PC-9 (cell line): ENCODE measurements around the gene ITPR3. TPM values are rescaled to one million over a fixed set of nuclear protein-coding genes. Genes with fewer than 3 reads are reported as not detected.
A peak's percentile ranks its signal among the peaks of the same experiment; 100 is the strongest.

ENCODE experiments used
- BruUV-seq: library from RNA; stranded (reverse); fragments of 400-500 nt; replicated peaks from 2 replicates; lab custom pipeline; 2021; lab: Mats Ljungman, UMichigan
- CTCF ChIA-PET: fragments of 300-600 bp; sonication (Branson Sonifier 250); formaldehyde crosslinking; loops from one replicate; lab custom pipeline; 2022; ENCODE audit warnings: antibody characterized with exemption; lab: Charles Lee
- POLR2A ChIA-PET: fragments of 300-600 bp; sonication (Branson Sonifier 250); formaldehyde crosslinking; loops from one replicate; lab custom pipeline; 2022; ENCODE audit warnings: antibody characterized with exemption; ENCODE audit not compliant: unreplicated experiment; lab: Charles Lee
- DNase-seq, 2 experiments: peaks; one replicate each; pipeline versions ENCODE4 v3.0.0 to v3.0.0-alpha.2; 2015 to 2022; ENCODE audit warnings: mixed read lengths in 1 of 2
- H2AFZ ChIP-seq: fragments of 200-600 bp; sonication (generic); 2 replicates; pipeline ENCODE4 v1.8.1; 2017; ENCODE audit warnings: antibody characterized with exemption
- H3F3A ChIP-seq: fragments of 200-600 bp; sonication (generic); 2 replicates; pipeline ENCODE4 v1.8.1; 2017; ENCODE audit warnings: antibody characterized with exemption, mild to moderate bottlenecking, low read depth; ENCODE audit not compliant: insufficient read depth
- H3K27ac ChIP-seq: fragments of 200-600 bp; sonication (generic); 2 replicates; pipeline ENCODE4 v1.6.1; 2016; ENCODE audit warnings: mixed run types
- H3K27me3 ChIP-seq: fragments of 200-600 bp; sonication (generic); 2 replicates; pipeline ENCODE4 v1.6.1; 2016; ENCODE audit warnings: low read depth, mixed run types; ENCODE audit not compliant: insufficient read depth
- H3K36me3 ChIP-seq: fragments of 200-600 bp; sonication (generic); 2 replicates; pipeline ENCODE4 v1.6.1; 2016; ENCODE audit warnings: low read depth, mixed run types
- H3K4me1 ChIP-seq: fragments of 200-600 bp; sonication (generic); replicated peaks from 2 replicates; pipeline ENCODE4 v1.6.1; 2016; ENCODE audit warnings: mixed run types; ENCODE audit not compliant: insufficient read depth
- H3K4me2 ChIP-seq: fragments of 200-600 bp; sonication (generic); 2 replicates; pipeline ENCODE4 v1.6.1; 2017; ENCODE audit warnings: mixed run types
- H3K4me3 ChIP-seq: fragments of 200-600 bp; sonication (generic); 2 replicates; pipeline ENCODE4 v1.6.1; 2016; ENCODE audit warnings: mixed run types
- H3K79me2 ChIP-seq: fragments of 200-600 bp; sonication (generic); 2 replicates; pipeline ENCODE4 v1.6.1; 2017; ENCODE audit warnings: low read depth, mixed run types
- H3K9me2 ChIP-seq: fragments of 200-600 bp; sonication (generic); 2 replicates; pipeline ENCODE4 v1.8.1; 2017; ENCODE audit warnings: mild to moderate bottlenecking; ENCODE audit not compliant: insufficient read depth
- H3K9me3 ChIP-seq: fragments of 200-600 bp; sonication (generic); 2 replicates; pipeline ENCODE4 v1.8.1; 2016; ENCODE audit warnings: low read depth; ENCODE audit not compliant: insufficient read depth
- H4K20me1 ChIP-seq: fragments of 200-600 bp; sonication (generic); 2 replicates; pipeline ENCODE4 v1.8.1; 2017; ENCODE audit not compliant: insufficient read depth
- CTCF ChIP-seq: fragments of 200-600 bp; sonication (generic); conservative IDR thresholded peaks from 2 replicates; pipeline ENCODE4 v1.6.1; 2017; ENCODE audit warnings: mixed run types, antibody characterized with exemption, mild to moderate bottlenecking, moderate library complexity
- EZH2 ChIP-seq: fragments of 200-600 bp; sonication (generic); IDR thresholded peaks from 2 replicates; pipeline ENCODE4 v1.8.0; 2017; ENCODE audit warnings: antibody characterized with exemption, low read depth
- intact Hi-C: fragments of 100-400 bp; cut with micrococcal nuclease; formaldehyde crosslinking; loops from one replicate; pipeline ENCODE4 v1.10.0; 2022; ENCODE audit not compliant: unreplicated experiment
- total RNA-seq: library from RNA; stranded (reverse); gene quantifications from 2 replicates; pipeline ENCODE4 v1.2.3, GENCODE V29; 2021

The ITPR3 gene
- total RNA-seq, 1 experiment from 2014 or later, result 86.9 TPM

- H3K27ac ChIP-seq, result no peak overlapping the region
- no peaks in the 10 kb centered on the region for H3K27me3 ChIP-seq
- no peaks in the 10 kb centered on the region for H3K9me2 ChIP-seq
- ChIA-PET CTCF (no interaction called here), POLR2A (no interaction called here)
- TF ChIP-seq CTCF (no peak), EZH2 (no peak)
- no peak for DNase-seq
- BruUV-seq, result no TSS peak
- no peak overlapping the region for H3K4me2 ChIP-seq
- H3K4me1 ChIP-seq, result peaks cover 70% of the 10 kb centered on the region
- H3K36me3 ChIP-seq, result no peaks in the 10 kb centered on the region
- intact Hi-C loops, result no loop called here
- H3K79me2 ChIP-seq, result no peaks in the 10 kb centered on the region
- H3K9me3 ChIP-seq, result no peaks in the 10 kb centered on the region
- H4K20me1 ChIP-seq, result no peaks in the 10 kb centered on the region
- H3F3A ChIP-seq, result peaks cover 32% of the 10 kb centered on the region
- H2AFZ ChIP-seq, result no peak overlapping the region
- H3K4me3 ChIP-seq, result no peak overlapping the region
These were observed 97.6 kb downstream of the ITPR3 start for GRCh38 chr6:33718713-33719112.

DNA sequence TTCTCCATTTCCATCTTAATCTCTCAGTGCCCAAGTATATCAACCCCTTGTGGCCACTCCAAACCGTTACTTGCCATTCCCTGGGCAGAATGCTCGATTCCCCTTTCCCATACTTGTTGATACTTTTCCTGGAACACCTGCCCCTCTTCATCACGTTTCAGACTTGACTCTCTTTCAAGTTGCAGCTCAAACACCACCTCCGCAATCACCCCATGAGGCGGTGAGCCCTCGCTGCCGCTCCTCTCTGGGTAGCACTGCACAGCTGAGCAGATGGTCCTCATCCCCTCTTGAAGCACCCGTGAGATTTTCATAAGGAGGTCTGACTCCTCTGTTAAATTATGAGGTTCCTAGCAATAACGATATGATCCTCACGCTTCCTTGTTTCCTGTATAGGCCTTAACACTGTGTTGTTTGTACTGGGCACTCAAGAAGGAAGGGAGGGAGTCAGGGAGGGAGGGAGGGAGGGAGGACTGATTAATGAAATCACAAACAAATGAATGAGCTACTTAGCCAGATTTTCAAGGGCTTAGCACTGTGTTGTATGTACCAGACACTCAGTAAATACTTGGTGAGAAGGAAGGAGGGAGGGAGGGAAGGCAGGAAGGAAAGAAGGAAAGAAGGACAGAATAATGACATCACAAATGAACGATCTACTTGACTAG is 98.3 kb downstream of the ITPR3 start:
- no peak overlapping the region for H2AFZ ChIP-seq
- peaks cover 32% of the 10 kb centered on the region for H3F3A ChIP-seq
- H3K9me2 ChIP-seq, result no peaks in the 10 kb centered on the region
- H3K9me3 ChIP-seq, result no peaks in the 10 kb centered on the region
- no peak overlapping the region for H3K4me2 ChIP-seq
- no peak overlapping the region for H3K27ac ChIP-seq
- ChIA-PET POLR2A (no interaction called here), CTCF (interaction anchor here (0.6 kb wide), 1 partner anchor 443 kb away, joined by 3 read pairs; no protein-coding TSS in a partner anchor)
- no peaks in the 10 kb centered on the region for H4K20me1 ChIP-seq
- H3K36me3 ChIP-seq, result no peaks in the 10 kb centered on the region
- H3K27me3 ChIP-seq, result no peaks in the 10 kb centered on the region
- no peak for DNase-seq
- H3K4me3 ChIP-seq, result no peak overlapping the region
- intact Hi-C loops, result no loop called here
- peaks cover 70% of the 10 kb centered on the region for H3K4me1 ChIP-seq
- TF ChIP-seq EZH2 (no peak), CTCF (no peak)
- no peaks in the 10 kb centered on the region for H3K79me2 ChIP-seq
- BruUV-seq, result no TSS peak

DNA sequence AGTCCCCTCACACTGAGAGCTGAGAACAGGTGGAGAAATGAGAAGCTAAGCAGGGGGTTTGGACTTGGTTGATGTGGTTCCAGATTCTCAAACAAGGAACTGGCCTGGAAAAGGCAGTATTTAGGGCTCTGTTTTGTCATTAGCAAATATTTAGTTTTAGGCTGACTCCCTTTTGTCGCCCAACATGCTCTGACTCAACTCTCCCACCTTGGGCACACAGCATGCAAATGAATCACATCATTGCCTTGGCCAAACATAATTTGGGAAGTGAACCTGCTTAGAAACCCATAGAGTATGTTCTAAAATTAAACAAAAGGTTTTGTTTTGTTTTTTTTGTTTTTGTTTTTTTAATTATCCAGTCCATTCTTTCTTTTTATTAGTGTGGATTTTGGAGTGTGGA is 99.9 kb downstream of the ITPR3 start:
- peaks cover 32% of the 10 kb centered on the region for H3F3A ChIP-seq
- BruUV-seq, result no TSS peak
- H3K4me1 ChIP-seq, result peaks cover 59% of the 10 kb centered on the region
- no peaks in the 10 kb centered on the region for H3K79me2 ChIP-seq
- no peaks in the 10 kb centered on the region for H4K20me1 ChIP-seq
- H3K4me3 ChIP-seq, result no peak overlapping the region
- no peak overlapping the region for H2AFZ ChIP-seq
- no peaks in the 10 kb centered on the region for H3K9me3 ChIP-seq
- TF ChIP-seq EZH2 (no peak), CTCF (no peak)
- CTCF ChIA-PET, result interaction anchor here (0.5 kb wide), 1 partner anchor 21 kb away, joined by 7 read pairs; no protein-coding TSS in a partner anchor
- H3K27me3 ChIP-seq, result no peaks in the 10 kb centered on the region
- intact Hi-C loops, result no loop called here
- H3K27ac ChIP-seq, result no peak overlapping the region; the same call in 1 of the 2 replicates
- DNase-seq, result peak in 1 of 2 experiments; percentile 79
- H3K36me3 ChIP-seq, result no peaks in the 10 kb centered on the region
- POLR2A ChIA-PET, result no interaction called here
- H3K4me2 ChIP-seq, result peak overlapping the region; percentile 42
- no peaks in the 10 kb centered on the region for H3K9me2 ChIP-seq
